HG02610 (cell line): ENCODE results near the gene LBH.
"Not testable (repeated sequence)": the region's sequence is repeated elsewhere in the genome, so short reads cannot be mapped to it uniquely, and the experiment has no call there.

Source experiments
- ATAC-seq: cut with Tn5 transposase; IDR thresholded peaks from one replicate; pipeline ENCODE4 v1.9.1; 2021; ENCODE audit warnings: mild to moderate bottlenecking, moderate library complexity; ENCODE audit not compliant: unreplicated experiment

LBH gene

DNA sequence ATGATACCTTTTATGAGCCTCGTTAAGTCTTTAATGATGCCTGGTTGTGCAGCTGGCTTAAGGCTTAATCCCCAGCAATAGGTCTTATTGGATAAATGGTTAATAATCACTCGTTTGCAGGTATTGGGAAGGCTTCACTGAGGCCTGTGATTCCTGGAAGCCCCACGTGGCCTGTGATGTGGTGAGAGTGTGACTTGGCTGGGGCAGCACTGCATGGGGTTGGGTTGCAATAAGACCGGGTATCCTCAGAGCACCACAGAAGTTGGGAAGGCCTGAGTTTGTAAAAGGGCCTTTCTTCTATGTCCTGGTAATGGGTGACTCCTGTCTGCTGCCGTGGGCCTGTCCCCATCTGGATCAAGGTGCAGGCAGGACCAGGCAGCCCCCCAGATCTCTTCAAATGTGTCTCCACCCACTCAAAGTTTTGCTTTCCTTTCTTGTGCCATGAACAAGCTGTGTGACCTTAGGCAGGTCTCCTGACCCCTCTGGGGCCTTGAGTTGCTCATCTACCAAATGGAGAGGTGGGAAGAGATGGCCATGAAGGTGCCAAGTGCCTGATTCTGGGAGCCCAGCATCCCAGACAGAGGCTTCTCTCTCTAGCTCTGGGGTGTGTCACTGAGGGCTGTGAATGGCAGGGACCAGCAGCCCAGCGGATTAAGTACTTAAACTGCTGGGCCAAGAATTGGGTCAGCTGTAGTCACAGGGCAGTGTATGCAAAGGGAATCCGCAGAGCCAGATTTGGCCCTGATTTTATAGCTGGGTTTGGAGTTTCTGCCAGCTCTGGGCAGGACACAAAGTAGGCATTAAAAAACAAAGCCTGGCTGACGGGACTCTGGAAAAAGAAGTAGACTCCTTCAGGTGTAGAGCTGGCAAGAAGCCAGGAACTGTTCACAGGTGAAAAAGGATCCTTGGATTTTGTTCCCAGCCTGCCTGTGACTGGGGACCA is 24.4 kb downstream of the LBH start:
- ATAC-seq = no peak

- ATAC-seq = no peak
Observed at GRCh38 chr2:30257266-30258214, 26.2 kb downstream of the LBH start.

DNA sequence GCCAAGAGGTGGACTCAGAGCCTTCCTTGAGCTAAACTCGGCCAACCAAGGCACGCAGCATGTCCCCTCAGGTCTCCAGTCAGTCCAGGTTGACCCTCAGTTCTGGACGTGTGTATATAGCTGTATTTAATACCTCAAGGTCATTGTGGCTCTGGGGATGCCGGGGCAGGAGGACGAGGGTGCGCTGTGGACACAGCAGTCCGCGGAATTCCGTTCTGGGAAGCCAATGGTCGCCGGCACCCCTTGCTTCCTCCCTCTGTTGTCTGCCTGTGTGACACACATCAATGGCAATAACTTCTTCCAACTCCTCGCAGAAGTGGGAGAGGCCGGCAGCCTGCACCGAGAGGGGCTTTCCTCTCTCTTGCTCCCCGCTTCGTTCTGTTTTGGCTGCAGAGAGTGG is 27.7 kb downstream of the LBH start:
- no peak for ATAC-seq

- ATAC-seq = no peak
Observed at GRCh38 chr2:30259827-30260679, 28.7 kb downstream of the LBH start.

GRCh38 chr2:30260941-30261340 is 29.6 kb downstream of the LBH start:
- ATAC-seq = no peak

- no peak for ATAC-seq
Observed at GRCh38 chr2:30261695-30262211, 30.4 kb downstream of the LBH start.

DNA sequence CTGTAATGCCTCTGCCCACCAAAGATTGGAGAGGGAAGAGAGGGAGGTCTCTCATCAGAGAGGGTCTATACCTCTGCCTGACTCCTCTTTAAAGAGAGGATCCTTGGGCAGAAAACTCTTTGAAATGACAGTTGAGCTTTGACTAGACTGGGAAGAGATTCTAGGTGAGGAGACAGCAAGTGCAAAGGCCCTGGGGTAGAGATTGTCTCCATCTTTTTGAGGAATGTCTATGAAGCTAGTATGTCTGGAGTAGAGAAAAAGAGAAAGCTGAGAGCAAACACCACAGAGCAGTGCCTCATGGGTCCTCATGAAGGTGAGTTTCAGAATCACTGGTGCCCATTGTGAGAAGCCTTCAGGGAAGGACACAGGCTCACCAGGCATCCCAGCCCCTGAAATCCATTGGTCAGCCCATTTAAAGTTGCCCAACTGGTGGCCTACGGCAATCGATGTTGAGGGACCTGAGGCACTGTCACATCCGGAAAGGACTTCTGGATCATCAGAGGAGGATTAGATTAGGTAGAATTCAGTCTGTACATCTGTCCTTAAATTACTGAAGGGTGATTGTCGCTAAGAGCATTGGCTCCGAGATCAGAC is 31.5 kb downstream of the LBH start:
- no peak for ATAC-seq

GRCh38 chr2:30264274-30264673 is 32.9 kb downstream of the LBH start:
- no peak for ATAC-seq

- no peak for ATAC-seq
Observed at GRCh38 chr2:30265052-30266015, 34.0 kb downstream of the LBH start.

- no peak for ATAC-seq
Observed at GRCh38 chr2:30266051-30266621, 34.8 kb downstream of the LBH start.

DNA sequence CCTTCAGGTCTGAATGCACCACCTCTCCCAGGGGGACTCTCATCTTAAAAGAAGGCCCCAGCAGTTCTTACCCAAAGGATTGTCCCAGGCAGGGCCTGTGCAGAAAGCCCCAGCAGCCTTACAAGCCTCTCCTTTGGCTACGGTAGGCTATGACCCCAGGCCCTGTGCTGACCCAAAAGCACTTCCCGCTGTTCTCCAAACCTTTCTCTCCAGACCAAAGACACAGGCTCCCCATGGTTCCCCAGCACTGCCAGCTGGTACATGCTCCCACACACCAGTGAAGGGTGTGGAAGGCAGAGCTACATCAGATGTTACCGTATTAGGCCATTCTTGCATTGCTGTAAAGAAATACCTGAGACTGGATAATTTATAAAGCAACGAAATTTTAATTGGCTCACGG is 35.4 kb downstream of the LBH start:
- ATAC-seq = no peak

DNA sequence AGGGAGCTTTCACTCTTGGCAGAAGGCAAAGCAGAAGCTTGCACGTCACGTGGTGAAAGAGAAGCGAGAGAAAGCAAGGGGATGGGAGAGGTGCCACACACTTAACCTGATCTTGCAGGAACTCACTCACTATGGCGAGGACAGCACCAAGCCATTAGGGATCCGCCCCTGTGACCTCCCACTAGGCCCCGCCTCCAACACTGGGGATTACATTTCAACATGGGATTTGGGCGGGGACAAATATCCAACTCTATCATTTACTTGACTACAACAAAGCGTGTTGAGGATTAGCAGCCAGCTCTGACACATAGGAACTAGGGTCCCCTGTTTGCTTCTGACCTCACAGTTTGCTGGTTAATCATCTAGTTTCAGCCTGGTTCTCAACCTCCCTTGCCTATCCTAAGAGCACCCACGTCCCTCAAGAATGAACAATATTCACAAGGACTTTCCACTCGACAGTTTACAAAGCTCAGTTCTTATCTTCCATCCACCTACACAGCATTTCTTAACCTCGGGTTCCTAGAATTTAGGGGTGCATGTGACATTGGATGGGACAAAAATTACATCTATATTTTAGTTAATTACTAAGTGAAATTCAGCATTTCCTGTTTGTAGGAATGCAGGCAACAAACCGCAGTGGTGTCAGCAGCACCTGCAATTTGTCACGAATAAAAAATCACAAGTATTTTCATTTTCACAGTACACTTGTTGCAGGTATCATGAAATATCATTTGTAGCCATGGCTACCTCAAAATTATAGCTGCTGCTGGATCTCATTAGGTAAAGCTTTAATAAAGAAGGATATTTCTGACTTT is 36.0 kb downstream of the LBH start:
- no peak for ATAC-seq

DNA sequence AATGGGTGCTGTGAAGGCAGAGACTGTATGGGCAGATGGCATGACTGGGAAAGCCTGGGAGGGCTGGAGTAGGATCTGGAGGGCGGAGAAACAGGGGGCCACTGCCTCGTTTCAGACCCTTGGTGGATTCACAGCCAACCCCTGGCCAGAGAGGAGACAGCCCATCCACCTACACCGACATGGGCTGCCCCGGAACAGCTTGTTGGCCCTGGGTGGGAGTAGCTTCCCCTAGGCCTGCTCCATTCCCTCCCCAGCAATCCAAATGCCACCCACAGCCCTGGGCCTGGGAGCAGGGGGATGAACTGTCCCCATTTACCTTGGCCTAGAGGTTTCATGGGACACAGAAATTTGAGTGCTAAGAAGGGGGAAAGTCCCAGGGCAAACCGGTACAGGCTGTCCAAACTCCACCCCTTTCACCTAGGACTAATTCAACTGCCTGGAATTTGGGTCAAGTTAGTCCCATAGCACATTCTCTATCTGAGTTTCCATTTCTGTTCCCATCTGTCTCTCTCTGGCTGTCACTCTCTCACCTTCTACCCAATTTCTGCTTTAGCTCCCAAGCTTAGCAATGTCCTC is 37.0 kb downstream of the LBH start:
- no peak for ATAC-seq

- ATAC-seq = not testable (repeated sequence)
Observed at GRCh38 chr2:30269114-30269770, 37.9 kb downstream of the LBH start.

- no peak for ATAC-seq
Observed at GRCh38 chr2:30269771-30270145, 38.4 kb downstream of the LBH start.

GRCh38 chr2:30270166-30270565 is 38.8 kb downstream of the LBH start:
- no peak for ATAC-seq

- ATAC-seq = no peak
Observed at GRCh38 chr2:30271301-30271700, 40.0 kb downstream of the LBH start.
